VCaP (cell line): ENCODE data around the gene KRT77.

Experiments
- H3K27ac ChIP-seq: fragments of 450-650 bp; 2 replicates; pipeline ENCODE4 v1.5.1; 2017
- TF ChIP-seq, protein P1 (sequence below): fragments of 450-650 bp; conservative IDR thresholded peaks from 2 replicates; pipeline ENCODE4 v1.5.1; 2017; ENCODE audit warnings: mild to moderate bottlenecking, moderate library complexity

The KRT77 gene

GRCh38 chr12:52645982-52646381 is 57.3 kb downstream of the KRT77 start:
- TF ChIP-seq, protein P1, sequence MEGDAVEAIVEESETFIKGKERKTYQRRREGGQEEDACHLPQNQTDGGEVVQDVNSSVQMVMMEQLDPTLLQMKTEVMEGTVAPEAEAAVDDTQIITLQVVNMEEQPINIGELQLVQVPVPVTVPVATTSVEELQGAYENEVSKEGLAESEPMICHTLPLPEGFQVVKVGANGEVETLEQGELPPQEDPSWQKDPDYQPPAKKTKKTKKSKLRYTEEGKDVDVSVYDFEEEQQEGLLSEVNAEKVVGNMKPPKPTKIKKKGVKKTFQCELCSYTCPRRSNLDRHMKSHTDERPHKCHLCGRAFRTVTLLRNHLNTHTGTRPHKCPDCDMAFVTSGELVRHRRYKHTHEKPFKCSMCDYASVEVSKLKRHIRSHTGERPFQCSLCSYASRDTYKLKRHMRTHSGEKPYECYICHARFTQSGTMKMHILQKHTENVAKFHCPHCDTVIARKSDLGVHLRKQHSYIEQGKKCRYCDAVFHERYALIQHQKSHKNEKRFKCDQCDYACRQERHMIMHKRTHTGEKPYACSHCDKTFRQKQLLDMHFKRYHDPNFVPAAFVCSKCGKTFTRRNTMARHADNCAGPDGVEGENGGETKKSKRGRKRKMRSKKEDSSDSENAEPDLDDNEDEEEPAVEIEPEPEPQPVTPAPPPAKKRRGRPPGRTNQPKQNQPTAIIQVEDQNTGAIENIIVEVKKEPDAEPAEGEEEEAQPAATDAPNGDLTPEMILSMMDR, result no peak
- H3K27ac ChIP-seq, result no peak overlapping the region

DNA sequence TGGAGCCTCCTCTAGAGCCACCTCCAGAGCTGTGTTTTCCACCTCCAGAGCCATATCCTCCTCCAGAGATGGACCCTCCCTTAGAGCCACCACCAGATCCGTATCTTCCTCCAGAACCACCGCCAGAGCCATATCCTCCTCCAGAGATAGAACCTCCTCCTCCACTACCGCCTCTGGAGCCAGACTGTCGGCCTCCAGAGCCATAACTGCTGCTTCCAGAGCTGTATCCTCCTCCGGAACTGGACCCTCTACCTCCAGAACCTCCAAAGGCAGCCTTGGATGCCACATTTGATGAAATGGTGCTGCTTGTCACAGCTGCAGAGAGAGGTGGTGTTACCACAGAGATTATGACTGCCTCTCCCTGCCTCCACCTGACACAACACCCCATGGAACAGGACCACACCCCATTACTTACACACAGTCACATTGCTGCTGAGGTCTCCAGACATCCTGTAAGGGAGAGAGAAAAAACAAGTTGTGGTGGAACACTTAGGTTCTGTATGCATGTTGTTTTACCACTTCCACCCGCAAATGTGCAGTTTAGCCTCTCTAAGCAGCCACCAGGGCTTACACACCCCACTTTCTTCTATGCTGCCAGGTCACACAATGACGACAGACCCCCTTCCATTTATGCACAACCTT is 58.1 kb downstream of the KRT77 start:
- TF ChIP-seq, protein P1, result no peak
- no peak overlapping the region for H3K27ac ChIP-seq

DNA sequence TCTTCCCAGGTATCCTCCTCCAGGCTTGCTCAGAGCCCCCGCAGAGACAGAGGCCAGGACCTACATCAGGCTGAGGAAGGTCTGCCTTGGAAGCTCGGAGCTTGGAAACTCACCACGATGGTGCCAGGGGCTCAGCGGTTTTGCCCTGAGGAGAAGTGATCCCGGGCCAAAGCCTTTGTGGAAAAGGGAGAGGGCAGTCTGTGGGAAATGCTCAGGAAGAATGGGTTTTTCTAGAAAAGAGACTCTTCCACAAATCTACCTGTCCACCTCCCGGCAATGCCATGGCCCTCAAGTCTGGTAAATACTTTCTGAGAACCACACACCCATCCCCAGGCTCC is 59.3 kb downstream of the KRT77 start:
- H3K27ac ChIP-seq, result no peak overlapping the region
- TF ChIP-seq, protein P1, result no peak

DNA sequence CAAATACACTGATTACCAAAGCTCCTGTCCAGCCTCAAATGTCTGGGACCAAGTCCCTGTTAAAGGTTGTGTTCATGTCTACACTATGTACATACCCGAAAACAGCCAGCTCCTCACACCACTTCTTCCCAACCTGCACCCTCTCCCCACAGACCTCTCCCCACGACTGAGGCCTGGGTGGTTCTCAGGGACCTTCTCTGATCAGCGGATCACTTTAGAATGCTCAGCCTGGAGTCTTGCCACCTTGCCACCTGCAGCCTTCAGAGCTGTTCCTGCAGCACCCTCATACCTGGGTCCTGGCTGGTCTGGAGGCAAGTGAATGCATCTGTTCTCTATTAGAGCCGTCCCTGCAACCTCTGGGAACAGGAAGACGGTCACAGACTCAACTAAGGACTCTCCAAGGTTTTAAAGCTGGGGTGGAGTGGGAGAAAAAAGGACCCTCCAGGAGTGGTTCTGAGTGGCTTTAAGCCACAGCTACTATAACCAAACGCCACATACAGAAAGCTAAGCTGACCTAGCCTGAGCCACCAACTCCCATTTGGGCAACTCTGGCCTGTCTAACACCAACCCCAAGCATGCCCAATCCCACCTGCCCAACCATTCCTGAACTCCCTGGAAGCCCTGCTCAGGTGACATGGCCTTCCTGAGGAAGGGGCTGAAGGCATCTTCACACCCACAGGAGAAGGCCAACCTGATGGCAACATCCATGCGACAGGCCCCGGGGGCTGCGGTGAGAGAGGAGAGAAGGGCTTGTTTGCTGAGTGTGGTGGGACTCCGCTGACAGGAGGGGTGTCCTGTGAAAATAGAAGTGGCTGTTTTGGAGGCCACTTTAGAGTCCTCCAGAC is 59.9 kb downstream of the KRT77 start:
- TF ChIP-seq, protein P1, result no peak
- H3K27ac ChIP-seq, result no peak overlapping the region

- TF ChIP-seq, protein P1, result no peak
- H3K27ac ChIP-seq, result no peak overlapping the region
These were observed 61.9 kb downstream of the KRT77 start for GRCh38 chr12:52641468-52641867.
